NCI-H2029 (cell line): Measurements from ENCODE around the gene HUS1.
"Not testable (repeated sequence)": the region's sequence is repeated elsewhere in the genome, so short reads cannot be mapped to it uniquely, and the experiment has no call there.

Source experiments
- DNase-seq: peaks from one replicate; lab custom pipeline; 2025; lab: John Stamatoyannopoulos, UW

HUS1 gene

GRCh38 chr7:47923081-47923875, 56.1 kb downstream of the HUS1 start:
- not testable (repeated sequence) for DNase-seq

- DNase-seq: not testable (repeated sequence)
These were observed 62.9 kb downstream of the HUS1 start for GRCh38 chr7:47916514-47916913.

GRCh38 chr7:47915616-47915976, 63.8 kb downstream of the HUS1 start:
- no peak for DNase-seq

GRCh38 chr7:47914717-47915615, 64.4 kb downstream of the HUS1 start:
- no peak for DNase-seq
